Vagina (tissue), 2 donors: ENCODE data around the gene GPR158.

Experiments used
- CTCF ChIP-seq, 3 experiments: fragments of 450-650 bp in 2 of 3; fragments of 200-600 bp in 1 of 3; sonication (generic) in 1 of 3; IDR thresholded peaks; one replicate each; pipeline ENCODE4 v1.5.1; 2017 to 2019; ENCODE audit warnings: antibody characterized with exemption in 3 of 3, mild to moderate bottlenecking in 2 of 3, moderate library complexity in 2 of 3
- POLR2A ChIP-seq, 2 donors: fragments of 450-650 bp; IDR thresholded peaks; one replicate each; pipeline ENCODE4 v1.6.1; 2017; ENCODE audit warnings: antibody characterized with exemption in 2 of 2, mild to moderate bottlenecking in 2 of 2, moderate library complexity in 2 of 2
- POLR2AphosphoS5 ChIP-seq, 2 donors: sonication (generic); formaldehyde crosslinking; IDR thresholded peaks; one replicate each; pipeline ENCODE4 v1.9.0; 2017; ENCODE audit warnings: antibody characterized with exemption in 2 of 2, mild to moderate bottlenecking in 2 of 2, low read depth in 1 of 2; ENCODE audit not compliant: insufficient read depth in 1 of 2

GRCh38 chr10:25573316-25573715 lies 398.5 kb downstream of the GPR158 start:
- TF ChIP-seq CTCF (IDR thresholded peaks at IDR 0.05): no peak
- TF ChIP-seq POLR2AphosphoS5 (IDR thresholded peaks at IDR 0.05; ENCODE audit: insufficient read depth in 1 of 2, low read depth in 1 of 2): no peak
- no peak for TF ChIP-seq POLR2A (IDR thresholded peaks at IDR 0.05)
